GM19239 (cell line): ENCODE results near the gene GALE.
"Not testable (repeated sequence)": the region's sequence is repeated elsewhere in the genome, so short reads cannot be mapped to it uniquely, and the experiment has no call there.

Source experiments
- DNase-seq: peaks from one replicate; pipeline ENCODE4 v3.0.0; 2011; ENCODE audit warnings: low spot score; ENCODE audit not compliant: insufficient read length
- FAIRE-seq: peaks from 2 replicates; lab custom pipeline; 2011; peaks lifted over from hg19 to GRCh38; lab: Jason Lieb, UNC

The GALE gene

GRCh38 chr1:23810818-23811540 is 10.4 kb upstream of the GALE start:
- DNase-seq = peak; percentile 58
- peak; percentile 87 for FAIRE-seq

- DNase-seq (peak; percentile 63), FAIRE-seq (peak; percentile 97)
Measured at GRCh38 chr1:23809751-23810171, 9.2 kb upstream of the GALE start.

DNA sequence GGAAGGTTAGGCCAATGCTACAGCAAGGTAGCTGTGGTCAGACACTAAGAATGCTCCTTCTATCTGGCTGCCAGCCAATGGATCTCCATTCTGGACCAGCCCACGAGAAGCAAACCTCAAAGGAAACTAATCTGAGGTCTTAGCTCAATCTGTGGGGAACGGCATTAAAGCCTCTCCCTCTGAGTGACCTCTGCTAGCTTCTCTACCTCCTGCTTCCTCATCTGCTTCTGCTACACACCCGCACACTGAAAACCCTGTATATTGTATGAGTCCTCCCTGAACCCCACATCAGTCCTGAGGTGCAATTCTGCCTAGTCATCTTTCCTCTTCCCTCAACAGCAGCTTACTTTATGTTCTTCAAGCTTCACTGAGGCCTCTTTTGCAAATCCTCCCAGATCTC is 6.9 kb upstream of the GALE start:
- FAIRE-seq (no peak), DNase-seq (no peak)

DNA sequence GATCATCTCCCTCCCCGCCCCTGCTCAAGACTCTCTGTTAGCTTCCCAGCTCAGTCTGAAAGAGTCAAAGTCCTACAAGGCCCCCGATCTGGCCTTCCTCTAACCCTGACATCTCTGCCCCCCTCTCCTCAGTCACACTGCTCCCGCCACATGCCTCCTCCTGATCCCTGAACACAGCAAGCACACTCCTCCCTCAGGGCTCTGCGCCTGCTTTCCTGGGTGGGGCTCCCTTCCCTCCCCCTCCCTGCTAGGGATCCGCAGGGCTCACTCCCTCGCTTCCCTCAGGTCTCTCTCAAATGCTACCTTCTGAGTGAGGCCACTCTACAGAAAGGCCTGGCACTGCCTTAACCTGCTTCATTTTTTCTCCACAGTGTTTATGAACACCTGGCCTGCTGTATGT is 5.7 kb upstream of the GALE start:
- FAIRE-seq (no peak), DNase-seq (no peak)

DNA sequence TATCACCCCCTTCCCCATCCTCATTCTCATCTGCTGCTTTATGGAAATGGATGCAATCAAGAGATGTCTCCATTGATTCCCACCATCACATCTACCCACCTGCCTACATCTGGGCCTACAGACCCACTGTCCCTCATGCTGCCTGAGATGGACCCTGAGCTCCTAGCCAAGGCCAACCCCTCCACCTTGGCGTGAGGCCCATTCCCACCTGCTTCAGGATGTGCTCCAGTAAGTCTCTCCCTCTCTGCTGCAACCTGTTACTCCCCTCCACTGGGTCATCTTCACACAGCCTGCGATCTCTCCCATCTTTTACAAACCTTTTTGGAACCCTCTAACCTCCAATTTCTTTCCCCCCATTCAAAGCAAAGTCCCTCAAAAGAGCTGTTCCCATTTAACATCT is 4.5 kb upstream of the GALE start:
- no peak for DNase-seq
- FAIRE-seq = no peak

DNA sequence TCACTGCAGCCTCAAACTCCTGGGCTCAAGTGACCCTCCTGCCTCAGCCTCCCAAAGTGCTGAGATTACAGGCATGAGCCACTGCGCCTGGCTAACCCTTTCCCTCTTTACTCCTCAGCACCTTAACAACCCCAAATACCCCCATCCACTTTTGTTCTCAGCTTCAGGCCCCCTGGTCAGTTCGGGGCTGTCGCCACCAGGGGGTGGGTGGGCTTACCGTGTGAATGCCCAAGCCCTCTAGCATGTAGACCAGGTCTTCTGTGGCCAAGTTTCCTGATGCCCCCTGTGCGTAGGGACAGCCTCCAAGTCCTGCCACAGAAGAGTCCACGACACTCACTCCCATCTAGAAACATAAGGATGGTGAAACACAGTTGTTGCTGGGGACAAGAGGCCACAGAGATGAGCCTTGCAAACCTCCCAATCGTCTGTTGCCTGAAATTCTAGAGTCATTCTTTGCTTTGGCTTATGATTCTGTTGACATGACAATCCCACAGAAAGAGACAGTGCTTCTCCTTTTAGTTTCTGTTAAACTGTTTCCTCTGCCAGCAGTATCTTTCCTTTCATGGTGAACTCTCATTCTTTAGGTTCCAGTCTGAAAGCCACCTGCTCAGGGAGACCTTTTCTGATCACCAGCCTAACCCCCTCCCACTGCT is 3.8 kb upstream of the GALE start:
- DNase-seq = no peak

GRCh38 chr1:23803674-23804073 is 3.1 kb upstream of the GALE start:
- DNase-seq = no peak
- FAIRE-seq = no peak

More for the DNA sequence above, 3.8 kb upstream of the GALE start:
- no peak for FAIRE-seq

DNA sequence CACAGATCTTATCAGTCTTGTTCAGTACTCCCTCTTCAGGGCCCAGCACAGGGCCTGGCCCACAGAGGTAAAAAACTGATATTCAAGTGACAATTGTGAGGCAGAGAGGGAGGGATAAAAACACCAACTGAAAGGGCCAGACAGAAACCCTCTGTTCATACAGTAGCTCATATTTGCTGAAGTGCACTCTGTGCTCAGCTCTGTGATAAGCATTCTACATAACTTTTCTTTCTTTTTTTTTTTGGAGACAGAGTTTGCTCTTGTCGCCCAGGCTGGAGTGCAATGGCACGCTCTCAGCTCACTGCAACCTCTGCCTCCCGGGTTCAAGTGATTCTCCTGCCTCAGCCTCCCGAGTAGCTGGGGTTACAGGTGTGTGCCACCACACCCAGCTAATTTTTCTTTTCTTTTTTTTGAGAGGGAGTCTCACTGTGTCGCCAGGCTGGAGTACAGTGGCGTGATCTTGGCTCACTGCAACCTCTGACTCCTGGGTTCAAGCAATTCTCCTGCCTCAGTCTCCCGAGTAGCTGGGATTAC is 2.3 kb upstream of the GALE start:
- FAIRE-seq, DNase-seq: not testable (repeated sequence)

GRCh38 chr1:23801876-23802275 is 1.3 kb upstream of the GALE start:
- no peak for DNase-seq

DNA sequence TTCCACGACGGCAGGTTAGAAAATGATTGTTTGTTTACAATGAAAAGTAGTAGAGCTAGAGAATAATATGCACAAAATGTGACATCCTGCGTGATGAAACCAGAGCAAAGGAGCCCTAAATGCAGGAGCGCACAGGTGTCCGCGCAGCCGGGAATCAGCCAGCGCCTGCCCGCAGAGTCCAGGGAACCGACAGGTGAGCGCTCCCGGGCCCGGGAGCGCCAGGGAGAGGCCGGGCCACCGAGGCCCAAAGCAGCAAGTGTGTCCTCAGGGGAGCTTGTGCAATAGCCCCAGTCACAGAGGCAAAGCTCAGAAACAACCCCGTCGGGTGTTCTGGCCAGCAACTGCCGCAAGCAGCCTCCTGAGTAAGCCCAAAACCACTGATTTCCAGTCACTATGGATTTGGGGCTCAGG is 789 bp upstream of the GALE start:
- FAIRE-seq (no peak), DNase-seq (no peak)

More at GRCh38 chr1:23801876-23802275, 1.3 kb upstream of the GALE start:
- FAIRE-seq = no peak

DNA sequence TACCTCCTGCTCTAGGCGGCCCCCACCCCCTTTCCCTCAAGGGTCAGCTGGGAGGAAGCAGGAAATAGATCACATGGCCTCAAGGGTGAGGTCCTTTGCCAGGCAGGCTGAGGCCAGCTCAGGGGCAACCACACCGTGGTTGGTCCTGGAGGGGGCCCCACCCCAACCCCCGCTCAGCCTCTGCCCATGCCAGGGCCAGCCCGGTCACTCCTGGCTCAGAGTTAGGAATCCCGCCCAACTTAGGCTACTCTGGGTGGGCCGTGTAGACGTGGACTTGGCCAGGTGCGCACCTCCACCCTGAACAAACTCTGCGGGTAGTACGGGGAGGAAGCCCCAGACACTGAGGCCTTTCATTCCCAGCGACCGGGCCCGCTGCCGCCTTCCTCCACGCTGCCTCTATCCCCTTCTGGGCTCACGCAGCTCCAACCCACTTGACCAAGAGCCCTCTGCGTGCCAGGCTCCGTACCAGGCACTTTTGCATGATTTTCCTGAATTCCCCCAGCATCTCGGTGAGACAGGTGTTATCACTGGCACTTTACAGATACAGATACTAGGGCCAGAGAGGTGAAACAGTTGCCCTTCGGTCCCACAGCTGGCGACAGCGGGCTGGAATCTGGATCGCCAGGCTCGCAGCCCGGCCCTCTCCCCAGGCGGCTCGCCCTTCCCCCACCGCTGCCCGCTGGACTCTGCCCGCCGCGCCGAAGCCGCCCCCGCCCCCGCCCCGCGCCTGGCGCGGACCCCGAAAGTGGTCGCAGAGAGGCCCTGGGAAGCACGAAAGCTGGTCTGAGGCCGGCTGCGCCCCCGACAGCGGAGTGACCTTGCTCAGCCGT is 769 bp downstream of the GALE start:
- FAIRE-seq (no peak), DNase-seq (no peak)

DNA sequence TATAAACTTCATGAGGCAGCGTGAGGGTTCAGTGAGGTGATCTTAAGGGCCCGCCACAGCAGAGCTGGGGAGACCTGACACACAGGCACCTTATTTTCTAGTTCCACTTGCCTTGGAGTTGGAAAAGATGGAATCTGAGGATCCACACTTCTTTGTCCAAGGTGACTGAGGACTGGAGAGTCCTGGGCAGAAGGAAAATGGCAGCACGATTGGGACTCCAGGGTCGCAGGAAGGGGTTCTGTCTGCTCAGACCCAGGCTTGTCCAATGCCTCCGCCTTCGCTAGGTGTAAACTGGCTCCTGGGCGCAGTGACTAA is 1.3 kb downstream of the GALE start:
- FAIRE-seq (peak; percentile 78), DNase-seq (no peak)

DNA sequence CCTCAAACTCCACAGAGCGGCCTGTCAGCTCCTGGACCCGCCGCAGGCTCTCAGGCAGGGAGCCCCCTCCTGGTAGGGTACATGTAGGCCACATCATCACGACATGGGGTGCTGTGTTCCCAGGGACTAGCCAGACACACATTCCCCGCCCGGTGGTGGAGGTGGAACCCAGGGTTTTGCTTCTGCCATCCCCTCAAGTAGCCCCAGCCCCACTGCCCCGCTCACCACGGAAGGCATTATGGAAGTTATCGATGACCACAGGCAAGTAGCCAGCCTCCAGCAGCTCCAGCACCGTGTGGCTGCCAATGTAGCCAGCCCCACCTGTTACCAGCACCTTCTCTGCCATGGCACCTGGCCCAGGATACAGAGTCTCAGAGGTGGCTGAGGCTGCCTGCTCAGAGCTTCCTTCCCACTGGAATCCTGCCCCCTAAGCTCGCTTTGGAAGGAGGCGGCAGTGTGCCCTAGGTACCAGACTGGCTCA is 1.9 kb downstream of the GALE start:
- FAIRE-seq (no peak), DNase-seq (no peak)

GRCh38 chr1:23797478-23798448 is 2.8 kb downstream of the GALE start:
- no peak for FAIRE-seq

DNA sequence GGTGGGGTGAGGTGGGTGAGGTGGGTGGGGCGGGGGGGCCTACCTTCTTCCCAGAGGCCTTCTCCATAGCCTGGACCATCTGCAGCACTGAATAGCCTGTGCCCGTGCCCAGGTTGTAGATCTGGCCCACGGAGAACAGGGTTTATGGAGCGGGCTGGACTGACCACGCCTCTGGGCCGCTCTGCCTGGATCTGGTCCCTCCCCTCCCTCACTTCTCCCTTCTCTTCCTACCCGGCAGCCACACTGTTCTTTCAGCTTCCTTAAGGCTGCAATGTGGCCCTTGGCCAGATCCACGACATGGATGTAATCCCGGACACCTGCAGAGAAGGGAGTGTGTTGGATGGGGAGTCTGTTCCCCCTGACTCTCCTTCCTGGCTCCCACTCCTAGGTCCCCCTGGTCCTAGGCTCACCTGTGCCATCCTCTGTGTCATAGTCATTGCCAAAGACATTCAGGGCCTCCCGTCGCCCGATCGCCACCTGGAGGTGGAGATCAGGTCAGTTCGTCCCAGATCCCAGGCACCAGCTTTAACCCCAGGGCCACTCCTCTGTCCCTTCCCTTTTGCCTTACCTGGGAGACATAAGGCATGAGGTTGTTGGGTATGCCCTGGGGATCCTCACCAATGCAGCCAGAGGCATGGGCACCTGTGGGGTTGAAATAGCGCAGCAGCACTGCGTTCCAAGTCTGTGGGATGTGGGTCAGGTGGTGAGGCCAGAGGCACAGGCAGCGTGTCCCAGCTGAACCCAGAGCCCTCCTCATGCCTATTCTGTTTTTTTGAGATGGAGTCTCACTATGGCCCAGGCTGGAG is 3.9 kb downstream of the GALE start:
- DNase-seq (no peak), FAIRE-seq (no peak)

More at GRCh38 chr1:23797478-23798448, 2.8 kb downstream of the GALE start:
- DNase-seq = no peak

DNA sequence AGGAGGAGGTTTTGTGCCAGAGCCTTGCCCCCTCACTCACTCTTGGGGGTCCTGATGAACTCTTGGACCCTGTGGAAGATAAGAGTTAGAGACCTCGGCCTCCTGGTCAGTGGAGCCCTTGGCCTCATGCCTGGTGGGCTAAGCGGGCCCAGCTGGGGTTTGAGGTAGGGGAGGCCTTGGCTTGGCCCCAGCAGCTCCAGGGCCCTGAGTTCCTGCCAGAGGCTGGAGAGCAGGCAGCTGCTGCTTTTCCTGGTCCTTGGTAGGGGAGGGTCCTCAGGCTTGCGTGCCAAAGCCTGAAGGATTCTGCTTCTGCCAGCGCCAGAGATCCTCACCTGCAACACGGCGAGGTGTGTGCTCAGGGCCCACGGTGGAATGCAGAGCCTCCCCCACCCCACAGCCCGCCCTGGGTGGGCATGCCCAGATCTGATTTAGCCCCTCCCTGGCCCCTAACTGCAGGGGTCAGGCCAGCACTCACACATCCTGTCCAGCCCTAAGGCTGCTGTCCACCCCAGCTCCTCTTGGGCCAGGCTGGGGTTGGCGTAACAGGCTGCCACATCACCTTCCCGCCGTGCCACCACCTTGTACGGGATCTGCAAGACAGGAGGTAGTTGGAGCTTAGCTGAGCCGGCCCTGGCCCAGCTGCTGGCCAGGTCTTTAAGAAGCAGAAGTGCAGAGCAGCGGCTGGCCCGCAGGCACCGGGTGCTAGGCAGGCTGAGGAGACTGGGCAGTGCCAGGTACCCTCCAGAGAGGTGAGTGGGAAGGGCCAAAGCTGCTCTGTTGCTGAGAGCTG is 4.7 kb downstream of the GALE start:
- DNase-seq = no peak
- no peak for FAIRE-seq

GRCh38 chr1:23794732-23795182 is 5.8 kb downstream of the GALE start:
- FAIRE-seq, DNase-seq: not testable (repeated sequence)
